ENCODE results near the gene LMLN.
A peak's percentile ranks its signal among the peaks of the same experiment; 100 is the strongest.
"Not testable (repeated sequence)": the region's sequence is repeated elsewhere in the genome, so short reads cannot be mapped to it uniquely, and the experiment has no call there.

Gene LMLN

DNA sequence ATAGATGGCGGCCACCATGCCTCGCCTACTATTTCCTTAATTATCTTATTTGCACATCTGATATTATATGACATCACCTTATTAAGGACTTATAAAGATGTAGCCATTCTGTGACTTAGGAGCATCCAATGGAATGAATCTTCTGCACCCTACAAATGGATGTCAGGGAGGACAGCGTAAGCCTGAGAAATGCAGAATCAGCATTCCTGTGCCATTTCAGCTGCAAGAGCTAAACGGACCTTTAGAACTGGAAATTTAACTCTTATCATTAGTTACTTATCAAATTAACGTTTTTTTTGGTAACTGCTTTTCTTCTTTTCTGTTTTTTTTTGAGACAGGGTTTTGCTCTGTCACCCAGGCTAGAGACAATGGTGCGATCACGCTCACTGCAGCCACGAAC, 65.6 kb downstream of the LMLN start:
- DNase-seq (ENCODE audit: low read depth in 2 of 3, low spot score in 2 of 3), result no peak

DNA sequence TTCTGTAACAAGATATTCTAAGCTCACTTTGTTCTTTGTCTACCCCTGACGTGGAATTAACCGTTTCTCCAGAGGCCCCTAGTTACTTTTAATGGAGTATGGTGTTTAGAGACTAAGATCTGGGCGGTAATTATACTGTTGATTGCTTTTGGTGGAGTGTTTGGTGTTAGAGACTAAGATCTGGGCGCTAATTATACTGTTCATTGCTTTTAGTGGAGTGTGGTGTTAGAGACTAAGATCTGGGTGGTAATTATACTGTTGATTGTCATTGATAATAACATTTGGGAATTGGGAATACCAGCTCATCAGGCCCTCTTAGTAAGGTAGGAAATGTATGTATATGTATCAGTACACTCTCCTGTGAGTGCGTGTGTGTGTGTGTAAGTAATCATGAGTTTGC, 66.6 kb downstream of the LMLN start:
- no peak for DNase-seq (ENCODE audit: low read depth in 2 of 3, low spot score in 2 of 3)

DNA sequence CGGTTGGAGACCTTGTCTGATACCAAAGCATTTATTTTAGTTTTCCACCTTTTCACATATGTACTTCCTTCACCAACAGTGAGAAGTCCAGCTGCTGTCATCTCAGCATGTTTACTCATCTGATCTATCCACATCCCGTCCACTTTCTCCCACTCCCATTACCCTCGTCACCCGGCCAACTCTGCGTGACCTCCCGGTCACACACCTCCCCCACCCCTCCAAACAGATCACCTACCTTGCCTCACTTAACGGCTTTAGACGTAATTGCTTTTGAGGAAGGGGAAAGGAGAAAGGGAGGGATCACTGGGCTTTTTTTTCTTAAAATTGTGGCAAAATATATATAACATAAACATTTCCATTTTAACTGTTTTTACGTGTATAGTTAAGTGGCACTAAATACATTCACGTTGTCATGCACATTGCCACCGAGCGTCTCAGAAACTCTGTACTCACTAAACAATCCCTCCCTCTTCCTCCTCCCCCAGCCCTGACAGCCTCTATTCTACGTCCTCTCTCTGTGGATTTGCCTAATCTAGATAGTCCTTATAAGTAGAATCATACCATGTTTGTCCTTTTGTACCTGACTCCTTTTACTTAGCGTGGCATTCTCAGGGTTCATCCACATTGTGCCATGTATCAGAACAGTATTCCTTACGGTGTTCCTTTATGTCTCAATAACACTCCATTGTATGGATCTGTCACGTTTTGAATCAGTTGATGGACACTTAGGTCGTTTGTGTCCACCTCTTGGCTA, 67.2 kb downstream of the LMLN start:
- DNase-seq (ENCODE audit: low read depth in 2 of 3, low spot score in 2 of 3), result no peak

DNA sequence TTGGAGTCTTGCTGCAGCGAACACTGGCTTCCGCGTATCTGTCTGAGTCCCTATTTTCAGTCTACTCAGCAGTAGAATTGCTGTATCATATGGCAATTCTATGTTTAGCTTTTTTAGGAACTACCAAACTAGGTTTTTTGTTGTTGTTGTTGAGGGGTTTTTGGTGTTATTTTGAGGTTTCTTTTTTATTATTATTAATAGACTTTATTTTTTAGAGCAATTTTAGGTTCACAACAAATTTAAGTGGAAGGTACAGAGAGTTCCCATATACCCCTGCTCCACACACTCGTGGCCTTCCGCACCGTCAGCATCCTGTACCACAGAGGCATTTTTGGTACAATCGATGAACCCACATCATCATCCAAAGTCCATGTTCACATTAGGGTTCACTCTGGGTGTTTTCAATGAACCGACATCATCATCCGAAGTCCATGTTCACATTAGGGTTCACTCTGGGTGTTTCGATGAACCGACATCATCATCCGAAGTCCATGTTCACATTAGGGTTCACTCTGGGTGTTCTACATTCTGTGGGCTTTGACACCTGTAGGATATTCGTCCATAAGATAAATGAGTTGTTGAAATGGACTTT, 67.9 kb downstream of the LMLN start:
- no peak for DNase-seq (ENCODE audit: low read depth in 2 of 3, low spot score in 2 of 3)

DNA sequence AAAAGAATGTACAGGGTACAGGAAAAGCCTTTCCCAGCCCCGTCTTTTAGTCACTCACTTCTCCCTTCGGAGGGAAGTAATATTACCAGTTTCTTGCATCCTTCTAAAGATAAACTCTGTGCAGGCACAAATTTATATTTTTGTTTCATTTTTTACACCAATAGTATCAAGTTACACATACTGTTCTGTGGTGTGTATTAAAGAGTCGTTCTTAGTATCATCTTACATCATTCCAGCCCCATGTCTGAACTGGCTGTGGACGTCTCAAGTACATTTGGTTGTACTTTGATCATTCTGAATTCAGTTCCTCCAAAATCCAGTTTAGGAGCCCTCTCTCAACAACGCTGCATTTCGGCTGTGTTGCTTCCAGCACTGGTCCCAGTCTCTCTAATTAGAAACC, 68.7 kb downstream of the LMLN start:
- DNase-seq (ENCODE audit: low read depth in 2 of 3, low spot score in 2 of 3), result no peak

DNA sequence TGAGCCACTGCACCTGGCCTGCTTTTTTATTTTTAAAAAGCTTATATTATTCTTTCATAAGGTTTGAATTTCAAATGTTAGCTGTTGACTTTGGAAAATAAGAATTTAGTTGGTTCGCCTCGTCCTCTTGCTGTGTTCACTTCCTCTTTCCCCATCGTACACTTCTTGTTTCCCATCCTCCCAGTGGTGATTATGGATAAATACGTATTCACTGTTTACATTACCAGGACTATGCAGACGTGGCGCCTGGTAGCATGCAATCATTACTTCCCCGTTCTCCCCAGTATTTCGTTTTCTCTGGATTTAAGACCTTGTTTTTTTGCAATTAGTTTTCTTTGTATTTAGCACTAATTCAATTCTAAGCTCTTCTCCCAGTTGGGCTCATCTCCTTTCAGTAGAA, 70.1 kb downstream of the LMLN start:
- DNase-seq (ENCODE audit: low read depth in 2 of 3, low spot score in 2 of 3), result no peak

DNA sequence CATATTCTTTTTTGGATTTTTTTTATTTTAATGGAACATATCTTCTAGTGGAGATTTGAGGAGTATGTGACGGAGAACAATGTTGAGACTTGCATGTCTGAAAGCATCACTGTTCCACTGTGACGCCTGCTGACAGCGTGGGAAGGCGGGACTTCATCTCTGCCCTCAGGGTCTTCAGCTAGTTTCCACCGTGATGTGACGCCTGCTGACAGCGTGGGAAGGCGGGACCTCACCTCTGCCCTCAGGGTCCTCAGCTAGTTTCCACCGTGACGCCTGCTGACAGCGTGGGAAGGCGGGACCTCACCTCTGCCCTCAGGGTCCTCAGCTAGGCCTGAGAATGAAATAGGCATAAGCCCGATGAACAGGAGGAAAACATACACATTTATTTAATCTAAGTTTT, 70.7 kb downstream of the LMLN start:
- DNase-seq (ENCODE audit: low read depth in 2 of 3, low spot score in 2 of 3), result no peak

DNA sequence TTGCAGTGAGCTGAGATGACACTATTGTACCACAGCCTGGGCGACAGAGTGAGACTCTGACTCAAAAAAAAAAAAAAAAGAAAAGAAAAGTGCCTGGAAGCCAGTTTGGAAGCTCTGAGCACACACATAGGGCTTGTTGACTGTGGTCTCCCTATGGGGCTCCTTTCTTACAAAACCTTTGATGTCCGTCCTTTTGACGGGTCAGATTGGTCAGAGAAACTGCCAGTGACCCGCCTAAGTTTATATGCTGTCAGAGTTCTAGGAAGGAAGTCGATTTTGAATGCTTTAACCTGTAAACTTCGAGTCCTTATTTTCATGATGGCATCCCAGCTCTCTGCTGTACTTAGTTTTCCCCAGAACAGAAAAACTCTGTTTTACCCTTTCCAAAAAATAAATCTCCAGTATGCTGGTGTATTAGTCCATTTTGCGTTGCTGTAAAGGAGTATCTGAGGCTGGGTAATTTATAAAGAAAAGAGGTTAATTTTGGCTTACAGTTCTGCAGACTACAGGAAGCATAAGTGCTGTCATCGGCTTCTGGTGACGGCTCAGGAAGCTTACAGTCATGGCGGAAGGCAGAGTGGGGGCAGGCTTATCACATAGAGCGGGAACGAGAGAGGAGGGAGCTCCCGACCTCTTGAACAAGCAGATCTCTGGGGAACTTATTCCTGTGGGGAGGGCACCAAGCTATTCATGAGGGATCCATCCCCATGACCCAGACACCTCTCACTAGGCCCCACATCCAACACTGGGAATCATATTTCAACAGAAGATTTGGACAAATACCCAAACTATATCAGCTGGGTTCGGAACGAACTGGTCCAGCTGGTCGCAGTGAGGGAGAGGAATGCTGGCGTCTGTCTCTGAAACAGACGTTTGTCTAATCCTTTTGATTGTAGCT, 72.3 kb downstream of the LMLN start:
- no peak for DNase-seq (ENCODE audit: low read depth in 2 of 3, low spot score in 2 of 3)

DNA sequence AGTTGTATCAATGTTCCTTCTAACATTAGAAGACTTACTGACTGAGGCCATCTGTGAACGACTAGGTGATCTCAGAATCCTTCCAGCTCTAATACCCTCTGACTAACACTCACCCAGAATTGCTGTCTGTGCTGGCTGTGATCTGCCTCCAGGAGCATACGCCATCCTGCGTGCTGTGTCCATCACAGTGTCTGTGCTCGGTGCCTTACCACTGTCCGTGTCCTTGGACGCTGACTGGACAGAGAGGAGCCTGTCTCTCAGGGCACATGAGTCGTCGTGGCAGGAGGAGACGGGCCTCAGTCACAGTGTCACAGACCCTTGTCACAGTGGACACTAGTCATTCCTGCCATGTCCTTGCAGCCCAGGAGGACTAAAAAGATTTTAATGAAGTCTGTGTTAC, 83.1 kb downstream of the LMLN start:
- no peak for DNase-seq (ENCODE audit: low read depth in 2 of 3, low spot score in 2 of 3)

DNA sequence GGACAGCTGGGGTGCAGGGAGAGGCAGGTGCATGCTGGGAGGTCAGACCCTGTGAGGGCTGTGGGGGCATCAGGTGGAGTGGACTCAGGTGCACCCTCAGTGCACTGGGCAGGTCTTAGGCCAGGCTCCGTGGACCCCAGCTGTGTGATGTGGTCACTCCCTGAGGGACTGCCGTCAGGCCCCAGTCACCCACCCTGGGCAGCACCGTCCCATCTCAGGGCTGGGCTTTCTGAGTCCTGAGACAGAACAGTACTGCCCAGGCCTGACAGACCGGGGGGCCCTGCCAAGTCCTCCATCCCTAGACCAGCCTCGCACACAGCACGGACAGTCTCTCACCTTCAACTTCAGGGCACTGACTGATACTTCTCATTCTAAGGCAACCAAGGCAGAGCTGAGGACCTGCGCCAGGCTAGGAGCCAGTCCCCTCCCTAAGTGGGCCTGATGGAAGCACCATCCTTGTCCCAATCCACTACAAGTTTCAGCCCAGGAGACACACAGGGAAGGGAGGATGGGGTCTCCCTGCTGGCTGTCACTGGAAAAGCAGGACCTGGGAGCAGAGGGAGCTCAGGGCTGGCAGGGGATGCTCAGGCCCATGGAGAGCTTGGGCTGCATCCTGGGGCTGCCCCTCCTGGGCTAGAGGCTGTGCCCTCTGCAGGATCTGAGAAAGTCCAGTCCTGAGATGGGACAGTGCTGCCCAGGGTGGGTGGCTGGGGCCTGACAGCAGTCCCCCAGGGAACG, 86.3 kb downstream of the LMLN start:
- DNase-seq (ENCODE audit: low read depth in 2 of 3, low spot score in 2 of 3), result no peak

DNA sequence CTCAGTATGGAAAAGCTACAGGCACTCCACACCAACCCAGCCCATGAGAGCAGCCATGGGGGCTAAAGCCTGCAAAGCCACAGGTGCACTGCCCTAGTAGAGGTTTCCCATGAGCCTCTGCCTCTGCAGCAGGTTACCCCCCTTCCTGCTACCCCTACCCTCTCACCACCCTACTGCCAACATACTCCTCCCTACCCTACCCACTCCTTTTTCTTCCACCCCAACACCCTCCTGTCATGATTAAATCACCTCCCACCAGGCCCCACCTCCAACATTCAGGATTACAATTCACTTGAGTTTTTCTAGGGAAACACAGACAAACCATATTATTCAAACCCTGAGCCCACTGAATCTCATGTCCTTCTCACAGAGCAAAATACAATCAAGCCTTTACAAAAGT, 88.4 kb downstream of the LMLN start:
- DNase-seq (ENCODE audit: low read depth in 2 of 3, low spot score in 2 of 3), result no peak

DNA sequence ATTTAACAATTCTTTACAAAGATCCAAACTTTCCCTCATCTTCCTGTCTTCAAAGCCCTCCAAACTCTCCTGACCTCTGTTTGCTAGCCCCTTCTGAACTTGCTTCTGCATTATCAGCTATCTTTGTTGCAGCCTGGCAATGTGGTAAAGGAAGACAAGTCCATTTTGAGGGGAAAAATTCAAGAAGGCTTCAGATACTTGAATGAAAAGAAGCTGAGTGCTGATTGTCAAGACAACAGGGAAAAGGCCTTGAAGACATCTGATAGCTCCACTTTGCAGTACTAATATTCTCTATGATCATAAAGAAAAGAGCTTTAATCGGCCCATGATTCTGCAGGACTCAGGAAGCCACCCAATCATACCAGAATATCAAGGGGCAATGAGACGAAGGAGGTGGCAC, 91.8 kb downstream of the LMLN start:
- no peak for DNase-seq (ENCODE audit: low read depth in 2 of 3, low spot score in 2 of 3)

DNA sequence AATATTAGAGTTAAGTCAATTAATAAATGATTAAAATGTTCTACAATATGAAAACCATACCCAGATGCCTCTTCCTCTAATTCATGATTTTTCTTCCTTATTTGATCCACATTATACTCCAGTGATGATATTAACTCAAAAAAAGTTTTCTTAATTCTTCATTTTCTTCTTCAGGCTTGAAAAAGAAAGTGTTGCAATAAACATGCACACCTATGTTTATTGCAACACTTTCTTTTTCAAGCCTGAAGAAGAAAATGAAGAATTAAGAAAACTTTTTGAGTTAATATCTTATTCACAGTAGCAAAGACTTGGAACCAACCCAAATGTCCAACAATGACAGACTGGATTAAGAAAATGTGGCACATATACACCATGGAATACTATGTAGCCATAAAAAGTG, 93.4 kb downstream of the LMLN start:
- DNase-seq (ENCODE audit: low read depth in 2 of 3, low spot score in 2 of 3), result not testable (repeated sequence)

DNA sequence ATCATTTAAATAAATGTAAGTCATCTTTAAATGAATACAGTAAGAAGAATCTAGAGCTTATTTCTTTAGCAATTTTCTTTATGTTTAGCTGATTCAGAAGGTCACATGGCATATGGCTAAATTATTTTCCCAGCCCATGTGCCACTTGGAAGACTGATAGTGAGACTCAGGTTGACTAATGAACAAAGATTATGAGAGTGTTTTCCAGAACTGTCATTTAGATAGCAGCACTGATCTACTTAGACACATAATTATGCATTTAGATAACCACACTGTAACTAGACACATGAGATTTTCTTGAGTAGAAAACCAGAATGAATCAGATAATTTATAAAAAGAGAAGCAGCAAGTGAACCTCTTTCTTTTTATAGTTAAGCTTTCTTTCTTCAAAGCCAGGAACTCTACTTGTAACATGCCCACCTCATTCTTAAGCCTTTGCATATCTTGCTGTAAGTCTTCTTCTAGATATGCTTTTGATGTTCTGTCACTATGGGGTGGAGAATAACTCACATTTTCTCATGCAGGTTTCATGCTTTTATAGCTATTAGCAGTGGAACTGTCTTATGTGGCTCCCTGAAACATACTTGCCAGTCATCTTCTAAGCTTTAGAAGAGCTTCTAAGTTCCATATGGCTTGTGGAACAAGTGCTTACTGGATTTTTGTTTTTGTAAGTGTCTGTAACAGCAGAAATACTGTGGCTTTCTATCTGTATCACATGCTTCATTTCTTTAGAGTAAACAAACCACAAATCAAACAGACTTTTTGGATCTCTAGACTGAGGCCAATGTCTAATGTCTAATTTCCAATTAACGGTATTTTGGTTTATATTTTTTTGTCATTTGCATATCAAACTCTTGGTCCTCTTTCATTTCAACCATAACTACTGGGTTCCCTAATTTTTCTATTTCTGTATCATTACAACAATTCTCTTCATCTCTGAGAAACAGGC, 101.4 kb downstream of the LMLN start:
- no peak for DNase-seq (ENCODE audit: low read depth in 2 of 3, low spot score in 2 of 3)

DNA sequence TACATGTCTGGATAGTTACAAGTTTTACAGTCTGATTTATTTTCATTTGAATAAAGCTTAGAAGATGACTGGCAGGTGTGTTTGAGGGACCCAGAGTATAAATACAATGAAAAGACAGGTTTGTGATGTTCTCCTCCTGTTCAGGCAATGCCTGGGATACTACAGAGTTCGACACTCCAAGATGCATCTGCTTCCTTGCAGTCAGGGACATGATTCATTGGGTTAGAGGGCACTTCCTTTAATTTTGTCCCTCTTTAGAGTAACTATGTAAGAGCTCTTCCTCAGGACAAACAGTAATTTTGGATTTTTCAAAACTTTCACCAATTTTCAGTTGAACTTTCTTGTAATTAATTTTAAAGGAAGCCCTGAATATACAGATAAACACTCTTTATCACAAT, 102.0 kb downstream of the LMLN start:
- DNase-seq (ENCODE audit: low read depth in 2 of 3, low spot score in 2 of 3), result no peak

DNA sequence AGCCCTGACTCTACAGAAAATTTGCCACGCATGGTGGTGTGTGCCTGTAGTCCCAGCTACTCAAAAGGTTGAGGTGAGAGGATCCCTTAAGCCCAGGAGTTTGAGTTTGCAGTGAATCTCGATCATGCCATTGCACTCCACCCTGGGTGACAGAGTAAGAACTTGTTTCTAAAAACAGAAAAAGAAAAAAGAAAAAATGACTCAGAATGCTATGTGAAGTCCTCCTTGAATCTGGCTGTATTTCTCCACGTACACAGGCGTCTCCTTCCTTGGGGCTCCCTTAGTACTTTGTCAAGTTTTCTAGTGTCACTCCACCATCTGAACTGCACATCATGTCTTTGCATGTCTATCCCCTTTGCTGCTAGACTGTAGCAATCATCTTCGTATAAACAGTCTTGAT, 104.4 kb downstream of the LMLN start:
- no peak for DNase-seq (ENCODE audit: low read depth in 2 of 3, low spot score in 2 of 3)

DNA sequence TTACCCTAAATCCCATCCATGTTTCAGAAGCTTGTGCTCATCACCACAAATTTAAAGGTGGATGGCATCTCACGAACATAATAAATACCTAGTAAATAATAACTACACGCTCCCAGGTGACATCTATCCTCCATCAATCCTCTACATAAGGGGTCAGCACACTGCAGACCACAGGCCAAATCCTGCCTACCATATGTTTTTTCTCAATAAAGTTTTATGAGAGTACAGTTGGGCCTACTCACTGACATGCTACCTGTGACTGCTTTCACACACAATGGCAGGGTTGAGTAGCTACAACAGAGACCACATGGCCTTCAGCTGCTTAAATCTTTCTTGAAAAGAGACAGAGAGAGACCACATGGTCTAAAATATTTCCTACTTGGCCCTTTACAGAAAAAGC, 105.9 kb downstream of the LMLN start:
- no peak for DNase-seq (ENCODE audit: low read depth in 2 of 3, low spot score in 2 of 3)

DNA sequence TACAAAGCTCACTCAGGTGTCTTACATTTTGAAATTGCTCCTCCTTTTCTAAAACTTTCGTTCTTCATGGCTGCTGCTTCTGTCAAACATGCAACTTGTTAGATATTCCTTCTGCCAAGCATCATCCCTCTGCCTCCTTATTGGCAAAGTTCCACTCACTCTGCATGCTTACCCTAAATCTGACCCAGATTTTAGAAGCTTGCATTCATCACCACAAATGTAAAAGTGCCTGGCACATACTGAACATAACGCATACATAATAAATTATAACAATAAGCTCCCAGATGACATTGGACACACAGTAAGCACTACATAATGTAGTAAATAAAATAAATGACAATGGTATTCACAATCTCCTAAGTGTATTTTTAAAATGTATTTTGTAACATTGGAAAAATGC, 107.4 kb downstream of the LMLN start:
- DNase-seq (ENCODE audit: low read depth in 2 of 3, low spot score in 2 of 3), result no peak

DNA sequence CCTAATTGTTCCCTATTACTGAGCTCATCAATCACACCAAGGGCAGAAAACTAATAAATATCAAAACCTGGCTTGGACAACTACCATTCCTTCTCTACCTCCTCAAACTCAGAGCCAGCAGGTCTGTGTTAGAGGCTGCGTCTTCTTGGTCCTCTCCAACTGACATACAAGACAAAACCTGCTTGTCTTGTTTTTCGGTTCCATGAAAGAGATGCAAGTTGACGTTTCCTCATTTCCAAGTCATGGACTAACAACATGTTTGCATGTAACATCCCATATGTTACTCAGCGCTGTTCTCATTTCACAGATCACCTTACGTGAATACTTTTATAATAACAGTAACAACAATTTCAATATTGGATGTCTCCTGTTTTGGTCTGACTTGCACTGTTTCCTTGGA, 110.9 kb downstream of the LMLN start:
- DNase-seq (ENCODE audit: low read depth in 2 of 3, low spot score in 2 of 3), result no peak

DNA sequence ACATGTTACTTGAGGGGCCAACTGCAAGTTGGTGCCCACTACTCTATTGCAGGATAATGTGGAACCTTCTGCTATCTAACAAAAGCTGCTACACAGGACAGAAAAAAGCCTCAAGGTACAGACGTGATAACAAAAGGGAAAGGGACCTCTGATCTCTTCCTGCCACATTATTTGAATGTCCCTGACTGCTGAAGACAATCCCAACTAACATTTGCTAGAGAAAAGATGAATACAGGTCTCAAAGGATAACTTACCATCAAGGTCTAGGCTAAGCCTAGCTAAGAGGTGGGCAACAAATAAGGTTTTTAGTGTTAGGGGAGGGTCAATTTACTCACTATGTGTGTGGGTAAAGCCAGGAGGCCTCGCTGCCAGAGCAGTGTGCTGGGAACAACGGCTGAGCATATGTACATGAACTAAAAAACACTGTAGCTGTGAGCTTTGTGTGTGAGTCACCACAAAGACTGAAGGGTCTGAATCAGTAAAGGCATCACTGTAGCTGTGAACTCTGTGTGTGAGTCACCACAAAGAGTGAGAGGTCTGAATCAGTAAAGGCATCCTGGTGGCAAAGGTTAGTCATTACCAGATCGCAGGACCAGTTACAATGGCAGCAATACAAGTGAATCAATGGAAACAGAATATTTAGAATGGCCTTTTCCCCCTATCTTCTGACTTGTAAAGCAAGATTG, 111.7 kb downstream of the LMLN start:
- peak in 2 of 3 experiments; percentile 17 to 25 for DNase-seq (ENCODE audit: low read depth in 2 of 3, low spot score in 2 of 3)
